Mesodermal cell (in vitro differentiated cells): Measurements from ENCODE around the gene THBS1.
A peak's percentile ranks its signal among the peaks of the same experiment; 100 is the strongest.

Experiments
- H3K27ac ChIP-seq: 2 replicates; pipeline ENCODE4 v1.7.0; 2013; ENCODE audit warnings: mild to moderate bottlenecking, low read depth, low read length, moderate library complexity; ENCODE audit not compliant: severe bottlenecking
- H3K36me3 ChIP-seq: 2 replicates; pipeline ENCODE4 v1.7.1; 2013; ENCODE audit warnings: mild to moderate bottlenecking, low read length, moderate library complexity; ENCODE audit not compliant: control insufficient read depth, insufficient read depth
- H3K4me1 ChIP-seq: one replicate; pipeline ENCODE4 v1.7.1; 2013; ENCODE audit warnings: mild to moderate bottlenecking, low read length; ENCODE audit not compliant: insufficient read depth, control insufficient read depth, poor library complexity, severe bottlenecking
- H3K4me3 ChIP-seq: 2 replicates; pipeline ENCODE4 v1.7.0; 2013; ENCODE audit warnings: low read length, control low read depth, mild to moderate bottlenecking; ENCODE audit not compliant: insufficient read depth, poor library complexity, severe bottlenecking; ENCODE audit errors: extremely low read depth
- H3K9me3 ChIP-seq: 2 replicates; pipeline ENCODE4 v1.7.1; 2013; ENCODE audit warnings: mild to moderate bottlenecking, low read length, moderate library complexity; ENCODE audit not compliant: control insufficient read depth
- WGBS, 2 experiments: methylation state at CpG; one replicate each; pipeline ENCODE4 v1.1.5; 2013; ENCODE audit warnings: missing lambda C conversion rate in 2 of 2; ENCODE audit not compliant: insufficient coverage in 2 of 2; 5-methylcytosine and 5-hydroxymethylcytosine counted together

Gene THBS1

DNA sequence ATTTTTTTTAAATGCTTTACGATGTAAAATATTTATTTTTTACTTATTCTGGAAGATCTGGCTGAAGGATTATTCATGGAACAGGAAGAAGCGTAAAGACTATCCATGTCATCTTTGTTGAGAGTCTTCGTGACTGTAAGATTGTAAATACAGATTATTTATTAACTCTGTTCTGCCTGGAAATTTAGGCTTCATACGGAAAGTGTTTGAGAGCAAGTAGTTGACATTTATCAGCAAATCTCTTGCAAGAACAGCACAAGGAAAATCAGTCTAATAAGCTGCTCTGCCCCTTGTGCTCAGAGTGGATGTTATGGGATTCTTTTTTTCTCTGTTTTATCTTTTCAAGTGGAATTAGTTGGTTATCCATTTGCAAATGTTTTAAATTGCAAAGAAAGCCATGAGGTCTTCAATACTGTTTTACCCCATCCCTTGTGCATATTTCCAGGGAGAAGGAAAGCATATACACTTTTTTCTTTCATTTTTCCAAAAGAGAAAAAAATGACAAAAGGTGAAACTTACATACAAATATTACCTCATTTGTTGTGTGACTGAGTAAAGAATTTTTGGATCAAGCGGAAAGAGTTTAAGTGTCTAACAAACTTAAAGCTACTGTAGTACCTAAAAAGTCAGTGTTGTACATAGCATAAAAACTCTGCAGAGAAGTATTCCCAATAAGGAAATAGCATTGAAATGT lies 15.6 kb downstream of the THBS1 start:
- Histone ChIP-seq H3K4me1 (no peaks in the 10 kb centered on the region), H3K4me3 (no peak overlapping the region), H3K27ac (no peak overlapping the region), H3K36me3 (peaks cover 56% of the 10 kb centered on the region), H3K9me3 (no peaks in the 10 kb centered on the region)
- WGBS, 2 experiments = 86 to 100% methylated on average over 1 to 2 of the region's 5 CpGs

- H3K27ac ChIP-seq = no peak overlapping the region
- H3K36me3 ChIP-seq = peaks cover 49% of the 10 kb centered on the region
- H3K4me1 ChIP-seq = no peaks in the 10 kb centered on the region
- no peak overlapping the region for H3K4me3 ChIP-seq
- H3K9me3 ChIP-seq = no peaks in the 10 kb centered on the region
- no CpG with 5 or more reads among the region's 2 CpGs for WGBS, 2 experiments
These were observed 16.5 kb downstream of the THBS1 start for GRCh38 chr15:39597336-39597735.

DNA sequence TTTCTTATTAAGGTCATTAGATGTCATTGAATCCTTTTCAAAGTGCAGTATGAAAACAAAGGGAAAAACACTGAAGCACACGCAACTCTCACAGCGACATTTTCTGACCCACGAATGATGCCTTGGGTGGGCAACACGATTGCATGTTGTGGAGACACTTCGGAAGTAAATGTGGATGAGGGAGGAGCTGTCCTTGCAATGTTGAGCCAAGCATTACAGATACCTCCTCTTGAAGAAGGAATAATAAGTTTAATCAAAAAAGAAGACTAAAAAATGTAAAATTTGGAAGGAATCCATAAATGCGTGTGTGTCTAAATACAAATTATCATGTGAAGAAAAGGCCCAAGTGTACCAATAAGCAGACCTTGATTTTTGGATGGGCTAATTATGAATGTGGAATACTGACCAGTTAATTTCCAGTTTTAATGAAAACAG lies 16.9 kb downstream of the THBS1 start:
- Histone ChIP-seq H3K27ac (no peak overlapping the region), H3K36me3 (peaks cover 45% of the 10 kb centered on the region), H3K4me1 (no peaks in the 10 kb centered on the region), H3K4me3 (no peak overlapping the region), H3K9me3 (no peaks in the 10 kb centered on the region)
- 94 to 98% methylated on average over 6 of the region's 6 CpGs for WGBS, 2 experiments

DNA sequence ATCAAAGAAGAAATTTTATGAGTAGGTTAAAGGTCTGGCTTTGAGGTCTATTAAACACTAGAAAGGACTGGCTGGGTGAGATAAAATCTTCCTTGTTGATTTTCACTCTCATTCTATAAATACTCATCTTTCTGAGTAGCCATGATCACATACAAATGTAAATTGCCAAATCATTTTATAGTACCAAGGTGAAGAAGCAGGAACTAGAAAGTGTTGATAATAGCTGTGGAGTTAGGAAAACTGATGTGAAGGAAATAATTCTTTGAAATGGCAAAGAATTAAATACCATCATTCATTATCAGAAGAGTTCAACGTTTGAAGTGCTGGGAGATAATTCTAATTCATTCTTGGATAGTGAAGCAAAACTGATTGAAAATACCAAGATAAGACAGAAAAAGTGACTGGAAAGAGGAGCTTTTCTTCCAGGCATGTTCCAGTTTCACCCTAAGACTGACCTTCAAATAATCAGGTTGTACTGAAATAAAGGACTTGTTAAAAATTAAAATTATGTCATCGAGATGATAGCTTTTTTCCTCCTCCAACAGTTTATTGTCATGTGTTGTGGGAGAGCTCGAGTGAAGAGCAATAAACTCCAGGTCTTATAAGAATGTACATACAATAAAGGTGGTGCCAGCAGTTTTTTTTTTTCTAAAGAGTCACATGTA lies 17.4 kb downstream of the THBS1 start:
- WGBS, 2 experiments = 60% methylated on average over 1 of the region's 3 CpGs; no CpG with 5 or more reads in 1 of the 2 experiments
- Histone ChIP-seq H3K4me3 (no peak overlapping the region), H3K27ac (peak overlapping the region; percentile 23), H3K36me3 (peaks cover 39% of the 10 kb centered on the region), H3K4me1 (no peaks in the 10 kb centered on the region), H3K9me3 (no peaks in the 10 kb centered on the region)

DNA sequence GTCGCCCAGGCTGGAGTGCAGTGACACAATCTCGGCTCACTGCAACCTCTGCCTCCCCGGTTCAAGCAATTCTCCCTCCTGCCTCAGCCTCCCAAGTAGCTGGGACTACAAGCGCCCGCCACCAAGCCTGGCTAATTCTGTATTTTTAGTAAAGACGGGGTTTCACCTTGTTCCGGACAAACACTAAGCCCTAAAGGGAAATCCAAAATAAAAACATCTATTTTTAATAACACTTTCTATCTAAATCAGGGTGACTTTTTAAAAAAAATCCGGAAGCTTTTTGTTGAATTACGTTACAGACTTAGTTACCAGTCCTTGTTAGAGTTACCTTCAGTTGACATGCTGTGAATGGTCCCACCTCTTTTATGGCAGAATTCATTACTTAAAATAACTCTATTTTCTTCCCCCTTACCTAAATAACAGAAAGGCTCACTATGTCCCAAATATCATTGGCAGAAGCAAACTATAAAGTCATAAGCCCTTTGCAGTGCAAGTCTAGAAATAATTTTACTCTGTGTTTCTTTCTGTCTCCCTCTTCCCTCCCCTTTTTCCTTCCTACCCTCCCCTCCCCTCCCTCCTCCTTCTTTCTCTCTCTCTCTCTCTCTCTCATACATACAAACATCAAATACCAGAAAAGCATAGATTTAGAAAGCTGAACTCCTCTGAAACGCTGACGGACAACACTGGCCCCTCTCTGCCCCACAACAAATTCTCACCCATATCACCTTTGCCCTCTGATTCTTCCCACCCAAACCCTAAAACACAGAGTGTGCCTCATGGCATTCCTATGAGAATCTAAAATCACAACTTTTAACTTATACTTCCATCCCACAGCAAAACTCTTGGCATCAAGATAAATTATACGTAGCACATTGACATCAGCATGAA lies 18.3 kb downstream of the THBS1 start:
- whole genome bisulfite sequencing, 2 experiments = 80 to 84% methylated on average over 9 of the region's 12 CpGs
- peaks cover 30% of the 10 kb centered on the region for H3K36me3 ChIP-seq
- H3K9me3 ChIP-seq = no peaks in the 10 kb centered on the region

DNA sequence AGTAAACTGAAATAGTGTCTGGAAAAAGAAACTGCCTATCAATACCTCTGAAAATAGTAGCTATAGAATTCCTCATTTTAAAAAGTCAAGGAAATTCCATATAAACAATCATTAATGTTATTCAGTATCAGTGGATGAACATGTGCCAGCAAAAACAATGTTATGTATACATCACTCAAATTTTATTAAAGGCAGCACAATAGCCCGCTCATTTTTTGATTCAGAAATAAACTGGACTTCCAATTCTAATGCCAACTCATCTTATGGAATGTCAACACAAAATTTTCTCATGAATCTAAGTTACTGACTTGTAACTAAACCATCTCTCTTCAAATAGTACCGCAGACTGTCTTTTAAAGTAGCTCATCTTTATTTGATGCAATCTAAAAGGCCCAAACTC lies 19.0 kb downstream of the THBS1 start:
- 100% methylated on average over 1 of the region's 2 CpGs; no CpG with 5 or more reads in 1 of the 2 experiments for WGBS, 2 experiments
- H3K4me1 ChIP-seq = no peaks in the 10 kb centered on the region

More for the DNA sequence above, 18.3 kb downstream of the THBS1 start:
- no peak overlapping the region for H3K27ac ChIP-seq
- H3K4me1 ChIP-seq = no peaks in the 10 kb centered on the region
- no peak overlapping the region for H3K4me3 ChIP-seq

GRCh38 chr15:39602143-39602542 lies 21.3 kb downstream of the THBS1 start:
- no peak overlapping the region for H3K4me3 ChIP-seq
- no peaks in the 10 kb centered on the region for H3K9me3 ChIP-seq
- no peaks in the 10 kb centered on the region for H3K4me1 ChIP-seq
- no peak overlapping the region for H3K27ac ChIP-seq
- peaks cover 4% of the 10 kb centered on the region for H3K36me3 ChIP-seq
- WGBS, 2 experiments = 71 to 83% methylated on average over 2 to 4 of the region's 5 CpGs

More for the DNA sequence above, 19.0 kb downstream of the THBS1 start:
- no peak overlapping the region for H3K4me3 ChIP-seq
- no peak overlapping the region for H3K27ac ChIP-seq
- H3K9me3 ChIP-seq = no peaks in the 10 kb centered on the region
- peaks cover 24% of the 10 kb centered on the region for H3K36me3 ChIP-seq

DNA sequence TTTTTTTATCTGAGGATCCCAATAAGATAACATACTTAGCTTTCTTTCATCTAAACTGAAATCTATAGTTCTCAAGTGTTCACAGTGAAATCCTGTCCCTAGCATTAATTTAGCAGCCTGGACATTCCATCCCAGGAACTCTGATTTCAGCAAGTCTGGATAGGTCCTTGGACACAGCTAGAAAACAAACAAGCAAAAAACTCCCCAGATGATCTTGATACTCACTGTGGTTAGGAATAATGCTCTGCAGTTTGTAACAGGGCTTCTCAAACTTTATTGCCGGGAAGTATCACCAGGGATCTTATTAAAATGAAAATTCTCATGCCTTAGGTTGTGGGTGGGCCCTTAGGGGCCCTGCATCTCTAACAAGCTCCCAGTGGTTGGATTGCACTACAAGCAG lies 24.3 kb downstream of the THBS1 start:
- no CpG with 5 or more reads among the region's 1 CpG for WGBS, 2 experiments
- no peaks in the 10 kb centered on the region for H3K36me3 ChIP-seq
- H3K4me3 ChIP-seq = no peak overlapping the region
- H3K9me3 ChIP-seq = peaks cover 6% of the 10 kb centered on the region
- H3K4me1 ChIP-seq = no peaks in the 10 kb centered on the region
- H3K27ac ChIP-seq = no peak overlapping the region

- H3K9me3 ChIP-seq = peaks cover 12% of the 10 kb centered on the region
- H3K36me3 ChIP-seq = no peaks in the 10 kb centered on the region
- H3K4me1 ChIP-seq = no peaks in the 10 kb centered on the region
- WGBS, 2 experiments = 89 to 91% methylated on average over 1 of the region's 2 CpGs
- H3K4me3 ChIP-seq = no peak overlapping the region
- H3K27ac ChIP-seq = no peak overlapping the region
These were observed 27.6 kb downstream of the THBS1 start for GRCh38 chr15:39608185-39609139.
